ENCODE data around the gene DCPS. TPM values are rescaled to one million over a fixed set of nuclear protein-coding genes. Genes with fewer than 3 reads are reported as not detected.

DCPS gene
- total and polyA plus RNA-seq, 2 of the 4 experiments (the other 2 are of a cell fraction): 19.7 to 34.8 TPM

GRCh38 chr11:126310992-126311310 lies 7.1 kb downstream of the DCPS start:
- Histone ChIP-seq H3K4me1 (ENCODE audit: control insufficient read depth, insufficient read depth, low read length) (peaks cover 2% of the 10 kb centered on the region; the same call in 1 of the 2 replicates), H2AK5ac (ENCODE audit: low read depth, low read length) (no peak overlapping the region), H3K9ac (ENCODE audit: low read depth, low read length) (no peak overlapping the region), H2BK120ac (ENCODE audit: low read depth, low read length) (no peak overlapping the region), H2BK20ac (ENCODE audit: low read depth, low read length) (no peak overlapping the region), H4K5ac (ENCODE audit: low read depth, low read length) (no peak overlapping the region), H3K36me3 (ENCODE audit: control insufficient read depth, insufficient read depth, low read length) (peaks cover 4% of the 10 kb centered on the region; the same call in 1 of the 2 replicates), H3K27ac (ENCODE audit: insufficient read depth, low read length) (no peak overlapping the region), H2AK9ac (replicated peaks; ENCODE audit: low read depth, low read length, poor library complexity) (peak overlapping the region; percentile 60), H3K18ac (ENCODE audit: low read depth, low read length) (no peak overlapping the region), H3K79me1 (ENCODE audit: low read depth in 1 of 2, low read length in 2 of 2) (peaks cover 0 to 3% of the 10 kb centered on the region in 2 experiments; a peak in 2 of 4 replicates), H3K27me3 (ENCODE audit: control insufficient read depth, insufficient read depth, low read length) (no peaks in the 10 kb centered on the region), H3K9me3 (ENCODE audit: control insufficient read depth, insufficient read depth, low read length) (no peaks in the 10 kb centered on the region), H2BK5ac (ENCODE audit: low read depth, low read length, poor library complexity, severe bottlenecking) (no peak overlapping the region), H2AFZ (replicated peaks; ENCODE audit: low read length, poor library complexity) (peak overlapping the region; percentile 79), H3K56ac (ENCODE audit: extremely low read depth, insufficient read depth, low read length) (no peak overlapping the region), H3K9me1 (ENCODE audit: insufficient read depth, low read length) (no peaks in the 10 kb centered on the region), H3K14ac (replicated peaks; ENCODE audit: low read depth, low read length) (no peak overlapping the region), H3K23ac (ENCODE audit: low read depth, low read length) (no peak overlapping the region), H3K4me2 (ENCODE audit: low read depth, low read length) (no peak overlapping the region), H4K91ac (ENCODE audit: insufficient read depth, low read depth, low read length) (no peak overlapping the region), H3K4me3 (ENCODE audit: insufficient read depth, low read depth, low read length) (no peak overlapping the region), H4K8ac (ENCODE audit: low read depth in 2 of 2, low read length in 2 of 2) (no peak overlapping the region), H2BK15ac (ENCODE audit: low read depth, low read length) (no peak overlapping the region), H4K20me1 (ENCODE audit: insufficient read depth, low read length) (peaks cover 3% of the 10 kb centered on the region; the same call in 1 of the 2 replicates), H3K4ac (ENCODE audit: low read depth, low read length) (no peak overlapping the region)
- no CpG with 5 or more reads among the region's 6 CpGs for WGBS, 2 experiments (ENCODE audit: extremely low coverage in 2 of 2, insufficient read length in 1 of 2)
- in situ Hi-C loops (cut with MboI; ENCODE audit: low sequenced_read_pairs) (loop anchor here (10.0 to 25.0 kb wide), 3 partner anchors 104 to 1026 kb away; no protein-coding TSS in a partner anchor), intact Hi-C loops (cut with micrococcal nuclease) (loop anchor here (1.0 to 10.0 kb wide), 6 partner anchors 130 to 1184 kb away; no protein-coding TSS in a partner anchor), dilution Hi-C loops (cut with HindIII; ENCODE audit: low sequenced_read_pairs, unreplicated experiment) (no loop called here)
- peak; percentile 26; the same call in 1 of the 2 replicates for ATAC-seq (ENCODE audit: low read depth)
- DNase-seq: peak; percentile 45
- ChIA-PET POLR2A (ENCODE audit: unreplicated experiment) (no interaction called here), CTCF (interaction anchor here (0.6 to 3.4 kb wide), 9 partner anchors 8 to 1348 kb away, joined by 3 to 35 read pairs (median 6); no protein-coding TSS in a partner anchor)
- no TSS peak for BruUV-seq (replicated peaks)
- TF ChIP-seq MAZ (IDR thresholded peaks at IDR 0.05; ENCODE audit: borderline replicate concordance, low read depth, low read length) (no peak), CTCF (conservative IDR thresholded peaks at IDR 0.05; ENCODE audit: low read depth, low read length) (no peak), SMC3 (IDR thresholded peaks at IDR 0.05; ENCODE audit: low read depth, low read length) (no peak), CEBPB (IDR thresholded peaks at IDR 0.05; ENCODE audit: low read depth, low read length) (no peak), RCOR1 (IDR thresholded peaks at IDR 0.05; ENCODE audit: insufficient replicate concordance, low read length) (no peak), RAD21 (IDR thresholded peaks at IDR 0.05; ENCODE audit: low read length) (no peak), RFX5 (IDR thresholded peaks at IDR 0.05; ENCODE audit: low read depth, low read length) (no peak), ELK1 (IDR thresholded peaks at IDR 0.05; ENCODE audit: borderline replicate concordance, low read depth, low read length) (no peak), FOS (IDR thresholded peaks at IDR 0.05; ENCODE audit: low read depth, low read length) (no peak), MAFK (IDR thresholded peaks at IDR 0.05; ENCODE audit: low read depth, low read length) (no peak), MXI1 (IDR thresholded peaks at IDR 0.05; ENCODE audit: borderline replicate concordance, low read depth, low read length) (no peak), NFE2L2 (IDR thresholded peaks at IDR 0.05; ENCODE audit: low read depth, low read length) (no peak), USF2 (IDR thresholded peaks at IDR 0.05; ENCODE audit: low read depth, low read length) (no peak), CHD1 (IDR thresholded peaks at IDR 0.05; ENCODE audit: low read depth, low read length) (no peak), BHLHE40 (IDR thresholded peaks at IDR 0.05; ENCODE audit: low read depth, low read length) (no peak), POLR2A (IDR thresholded peaks at IDR 0.05; ENCODE audit: low read depth, low read length) (no peak)

Measured in IMR-90 (cell line).